Measurements from ENCODE around the gene CLSTN2.

Gene CLSTN2

GRCh38 chr3:140246578-140246977 lies 311.6 kb downstream of the CLSTN2 start:
- DNase-seq, result no peak

GRCh38 chr3:140247775-140248174 lies 312.8 kb downstream of the CLSTN2 start:
- DNase-seq, result no peak

GRCh38 chr3:140249188-140249587 lies 314.2 kb downstream of the CLSTN2 start:
- no peak for DNase-seq

- no peak for DNase-seq
Observed at GRCh38 chr3:140250010-140250855, 315.2 kb downstream of the CLSTN2 start.

- DNase-seq, result no peak
Observed at GRCh38 chr3:140250945-140251344, 316.0 kb downstream of the CLSTN2 start.

GRCh38 chr3:140251678-140252077 lies 316.7 kb downstream of the CLSTN2 start:
- DNase-seq, result no peak

- DNase-seq, result no peak
Observed at GRCh38 chr3:140252812-140253656, 318.0 kb downstream of the CLSTN2 start.

GRCh38 chr3:140258222-140258724 lies 323.3 kb downstream of the CLSTN2 start:
- DNase-seq, result no peak

GRCh38 chr3:140265302-140265701 lies 330.3 kb downstream of the CLSTN2 start:
- DNase-seq, result no peak

GRCh38 chr3:140268103-140268502 lies 333.1 kb downstream of the CLSTN2 start:
- DNase-seq, result no peak

- no peak for DNase-seq
Observed at GRCh38 chr3:140268610-140269009, 333.6 kb downstream of the CLSTN2 start.

- DNase-seq, result no peak
Observed at GRCh38 chr3:140270329-140270728, 335.3 kb downstream of the CLSTN2 start.

- no peak for DNase-seq
Observed at GRCh38 chr3:140273542-140274195, 338.7 kb downstream of the CLSTN2 start.

- DNase-seq, result no peak
Observed at GRCh38 chr3:140274429-140274828, 339.4 kb downstream of the CLSTN2 start.

GRCh38 chr3:140276703-140277102 lies 341.7 kb downstream of the CLSTN2 start:
- DNase-seq, result no peak

- no peak for DNase-seq
Observed at GRCh38 chr3:140277886-140278285, 342.9 kb downstream of the CLSTN2 start.

GRCh38 chr3:140284372-140284771 lies 349.4 kb downstream of the CLSTN2 start:
- DNase-seq, result no peak

- DNase-seq, result no peak
Observed at GRCh38 chr3:140285380-140285779, 350.4 kb downstream of the CLSTN2 start.

- DNase-seq, result no peak
Observed at GRCh38 chr3:140288595-140288994, 353.6 kb downstream of the CLSTN2 start.

- no peak for DNase-seq
Observed at GRCh38 chr3:140290105-140290504, 355.1 kb downstream of the CLSTN2 start.

- no peak for DNase-seq
Observed at GRCh38 chr3:140292170-140292569, 357.2 kb downstream of the CLSTN2 start.

GRCh38 chr3:140292684-140293083 lies 357.7 kb downstream of the CLSTN2 start:
- no peak for DNase-seq

- no peak for DNase-seq
Observed at GRCh38 chr3:140294058-140294457, 359.1 kb downstream of the CLSTN2 start.

Measured in hippocampal formation (tissue), 2 donors.